MM.1S (cell line): ENCODE measurements around the gene RYR2.

Experiments used
- DNase-seq: peaks from one replicate; pipeline ENCODE4 v3.0.0-alpha.2; 2015
- H2AFZ ChIP-seq: fragments of 300-600 bp; sonication (generic); 2 replicates; pipeline ENCODE4 v1.6.0; 2016; ENCODE audit warnings: antibody characterized with exemption, low read length
- H3F3A ChIP-seq: fragments of 300-600 bp; sonication (generic); 2 replicates; pipeline ENCODE4 v1.6.1; 2016; ENCODE audit warnings: mild to moderate bottlenecking, antibody characterized with exemption, low read length, moderate library complexity, mixed read lengths; ENCODE audit not compliant: insufficient read depth
- H3K27ac ChIP-seq: fragments of 300-600 bp; sonication (generic); 2 replicates; pipeline ENCODE4 v1.5.1; 2016; ENCODE audit warnings: mild to moderate bottlenecking, low read length
- H3K27me3 ChIP-seq: fragments of 300-600 bp; sonication (generic); replicated peaks from 2 replicates; pipeline ENCODE4 v1.6.0; 2016; ENCODE audit warnings: low read length; ENCODE audit not compliant: insufficient read depth
- H3K36me3 ChIP-seq: fragments of 300-600 bp; sonication (generic); replicated peaks from 2 replicates; pipeline ENCODE4 v1.6.1; 2016; ENCODE audit warnings: mild to moderate bottlenecking, low read length, mixed read lengths; ENCODE audit not compliant: insufficient read depth
- H3K4me1 ChIP-seq: fragments of 300-600 bp; sonication (generic); 2 replicates; pipeline ENCODE4 v1.6.1; 2016; ENCODE audit warnings: low read length, mixed read lengths
- H3K4me2 ChIP-seq: fragments of 300-600 bp; sonication (generic); 2 replicates; pipeline ENCODE4 v1.6.0; 2016; ENCODE audit warnings: low read depth, low read length
- H3K4me3 ChIP-seq: fragments of 300-600 bp; sonication (generic); 2 replicates; pipeline ENCODE4 v1.5.1; 2016; ENCODE audit warnings: low read length, mixed read lengths
- H3K79me2 ChIP-seq: fragments of 300-600 bp; sonication (generic); 2 replicates; pipeline ENCODE4 v1.6.1; 2016; ENCODE audit warnings: mixed run types, low read length, mixed read lengths
- H3K9ac ChIP-seq: fragments of 300-600 bp; sonication (generic); 2 replicates; pipeline ENCODE4 v1.6.1; 2016; ENCODE audit warnings: low read length, mixed read lengths
- H3K9me2 ChIP-seq: fragments of 300-600 bp; sonication (generic); replicated peaks from 2 replicates; pipeline ENCODE4 v1.6.1; 2016; ENCODE audit warnings: mild to moderate bottlenecking, low read length, mixed read lengths; ENCODE audit not compliant: insufficient read depth
- H3K9me3 ChIP-seq: fragments of 300-600 bp; sonication (generic); replicated peaks from 2 replicates; pipeline ENCODE4 v1.6.1; 2016; ENCODE audit warnings: mild to moderate bottlenecking, low read length, mixed read lengths; ENCODE audit not compliant: insufficient read depth
- H4K20me1 ChIP-seq: fragments of 300-600 bp; sonication (generic); 2 replicates; pipeline ENCODE4 v1.6.1; 2016; ENCODE audit warnings: mild to moderate bottlenecking, low read length, moderate library complexity, mixed read lengths; ENCODE audit not compliant: insufficient read depth
- EZH2 ChIP-seq: fragments of 300-600 bp; sonication (generic); optimal IDR thresholded peaks from 2 replicates; pipeline ENCODE3; 2017; ENCODE audit warnings: low read depth, mild to moderate bottlenecking, antibody characterized with exemption, low read length, mixed read lengths
- EZH2phosphoT487 ChIP-seq: fragments of 300-600 bp; sonication (generic); IDR thresholded peaks from 2 replicates; pipeline ENCODE4 v1.6.1; 2018; ENCODE audit warnings: antibody characterized with exemption, low read length
- TF ChIP-seq, protein P1 (sequence below): fragments of 300-600 bp; sonication (generic); IDR thresholded peaks from 2 replicates; pipeline ENCODE4 v1.5.1; 2016; ENCODE audit warnings: antibody characterized with exemption, low read length, mixed read lengths

RYR2 gene

DNA sequence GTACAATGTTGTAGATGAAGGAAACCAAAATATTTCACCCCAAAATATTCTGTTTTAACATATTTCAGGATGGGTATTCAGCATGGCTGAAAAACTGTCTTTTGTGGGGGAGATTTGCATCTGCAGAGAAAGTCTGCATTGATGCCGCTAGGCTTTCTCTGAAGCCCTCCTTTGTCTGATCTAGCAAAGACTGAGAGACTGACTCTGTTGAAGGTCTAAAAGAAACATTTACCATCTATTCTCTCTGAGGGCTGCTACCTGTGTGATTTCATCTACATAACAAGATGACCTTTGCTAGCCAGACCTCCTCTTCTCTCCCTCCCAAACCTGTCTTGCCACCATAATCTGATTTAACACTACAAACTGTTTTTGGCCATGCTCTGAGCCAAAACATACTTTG, 25.4 kb upstream of the RYR2 start:
- no peak overlapping the region for H3K4me3 ChIP-seq
- H4K20me1 ChIP-seq, result no peaks in the 10 kb centered on the region
- DNase-seq, result no peak
- TF ChIP-seq EZH2 (no peak), EZH2phosphoT487 (no peak)
- TF ChIP-seq, protein P1, sequence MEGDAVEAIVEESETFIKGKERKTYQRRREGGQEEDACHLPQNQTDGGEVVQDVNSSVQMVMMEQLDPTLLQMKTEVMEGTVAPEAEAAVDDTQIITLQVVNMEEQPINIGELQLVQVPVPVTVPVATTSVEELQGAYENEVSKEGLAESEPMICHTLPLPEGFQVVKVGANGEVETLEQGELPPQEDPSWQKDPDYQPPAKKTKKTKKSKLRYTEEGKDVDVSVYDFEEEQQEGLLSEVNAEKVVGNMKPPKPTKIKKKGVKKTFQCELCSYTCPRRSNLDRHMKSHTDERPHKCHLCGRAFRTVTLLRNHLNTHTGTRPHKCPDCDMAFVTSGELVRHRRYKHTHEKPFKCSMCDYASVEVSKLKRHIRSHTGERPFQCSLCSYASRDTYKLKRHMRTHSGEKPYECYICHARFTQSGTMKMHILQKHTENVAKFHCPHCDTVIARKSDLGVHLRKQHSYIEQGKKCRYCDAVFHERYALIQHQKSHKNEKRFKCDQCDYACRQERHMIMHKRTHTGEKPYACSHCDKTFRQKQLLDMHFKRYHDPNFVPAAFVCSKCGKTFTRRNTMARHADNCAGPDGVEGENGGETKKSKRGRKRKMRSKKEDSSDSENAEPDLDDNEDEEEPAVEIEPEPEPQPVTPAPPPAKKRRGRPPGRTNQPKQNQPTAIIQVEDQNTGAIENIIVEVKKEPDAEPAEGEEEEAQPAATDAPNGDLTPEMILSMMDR, result no peak
- H2AFZ ChIP-seq, result no peak overlapping the region
- H3F3A ChIP-seq, result no peaks in the 10 kb centered on the region
- no peaks in the 10 kb centered on the region for H3K36me3 ChIP-seq
- H3K9ac ChIP-seq, result no peak overlapping the region
- no peak overlapping the region for H3K27ac ChIP-seq
- H3K4me1 ChIP-seq, result no peaks in the 10 kb centered on the region
- H3K27me3 ChIP-seq, result no peaks in the 10 kb centered on the region
- no peaks in the 10 kb centered on the region for H3K79me2 ChIP-seq
- H3K9me3 ChIP-seq, result no peaks in the 10 kb centered on the region
- H3K4me2 ChIP-seq, result no peak overlapping the region
- no peaks in the 10 kb centered on the region for H3K9me2 ChIP-seq

DNA sequence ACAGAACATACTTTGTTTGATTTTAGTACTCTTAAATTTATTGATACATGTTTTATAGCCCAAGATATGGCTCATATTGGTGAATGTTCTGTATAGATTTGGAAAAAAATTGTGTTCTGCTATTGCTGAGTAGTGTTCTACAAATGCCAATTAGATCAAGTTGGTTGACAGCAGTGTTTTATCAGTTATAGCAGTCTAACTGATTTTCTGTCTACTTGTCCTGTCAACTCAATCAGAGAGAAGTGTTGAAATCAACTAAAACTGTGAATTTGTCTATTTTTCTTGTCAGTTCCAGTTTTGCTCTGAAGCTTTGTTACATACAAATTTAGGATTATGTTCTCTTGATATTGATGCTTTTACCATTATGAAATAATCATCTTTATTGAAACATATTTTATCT, 23.1 kb upstream of the RYR2 start:
- DNase-seq, result no peak
- Histone ChIP-seq H3K9ac (no peak overlapping the region), H3K9me2 (no peaks in the 10 kb centered on the region), H3K36me3 (no peaks in the 10 kb centered on the region), H3K4me3 (no peak overlapping the region), H3F3A (no peaks in the 10 kb centered on the region), H3K4me2 (no peak overlapping the region), H3K9me3 (no peaks in the 10 kb centered on the region), H3K27me3 (no peaks in the 10 kb centered on the region), H4K20me1 (no peaks in the 10 kb centered on the region), H3K27ac (no peak overlapping the region), H3K79me2 (no peaks in the 10 kb centered on the region), H2AFZ (no peak overlapping the region), H3K4me1 (no peaks in the 10 kb centered on the region)
- TF ChIP-seq, protein P1, result no peak
- no peak for TF ChIP-seq EZH2

DNA sequence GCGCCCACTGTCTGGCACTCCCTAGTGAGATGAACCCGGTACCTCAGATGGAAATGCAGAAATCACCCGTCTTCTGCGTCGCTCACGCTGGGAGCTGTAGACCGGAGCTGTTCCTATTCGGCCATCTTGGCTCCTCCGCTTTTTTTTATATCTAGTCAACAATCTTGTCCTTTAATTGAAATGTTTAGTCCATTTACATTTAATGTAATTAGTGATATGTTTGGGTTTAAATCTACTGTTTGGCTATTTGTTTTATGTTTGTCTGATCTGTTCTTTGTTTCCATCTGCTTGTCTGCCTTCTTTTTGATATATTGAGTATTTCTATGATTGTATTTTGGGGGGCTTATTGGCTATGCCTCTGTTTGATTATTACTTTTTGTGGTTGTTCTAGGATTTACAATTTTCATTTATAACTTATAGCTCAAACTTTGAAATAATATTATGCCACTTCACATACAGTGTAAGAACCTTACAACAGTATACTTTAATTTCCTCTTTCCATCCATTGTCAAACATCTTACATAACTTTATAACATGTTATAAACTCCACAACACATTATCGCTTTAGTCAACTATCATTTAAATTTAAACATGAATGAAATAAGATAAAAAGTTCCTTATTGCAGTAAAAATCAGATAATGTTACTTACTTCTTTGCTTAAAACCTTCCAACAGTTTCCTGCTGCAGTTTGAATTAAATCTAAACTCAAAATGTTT, 16.5 kb upstream of the RYR2 start:
- H3K4me3 ChIP-seq, result no peak overlapping the region
- H3K79me2 ChIP-seq, result no peaks in the 10 kb centered on the region
- H3K4me1 ChIP-seq, result no peaks in the 10 kb centered on the region
- H4K20me1 ChIP-seq, result no peaks in the 10 kb centered on the region
- H3K9ac ChIP-seq, result no peak overlapping the region
- H3F3A ChIP-seq, result no peaks in the 10 kb centered on the region
- H3K36me3 ChIP-seq, result no peaks in the 10 kb centered on the region
- no peaks in the 10 kb centered on the region for H3K27me3 ChIP-seq
- no peak for TF ChIP-seq EZH2
- no peak for TF ChIP-seq EZH2phosphoT487
- TF ChIP-seq, protein P1, result no peak
- no peak overlapping the region for H3K4me2 ChIP-seq
- H2AFZ ChIP-seq, result no peak overlapping the region
- no peaks in the 10 kb centered on the region for H3K9me3 ChIP-seq
- H3K9me2 ChIP-seq, result no peaks in the 10 kb centered on the region
- no peak overlapping the region for H3K27ac ChIP-seq
- DNase-seq, result no peak
